MM.1S (cell line): ENCODE measurements around the gene TEX48.

ENCODE experiments used
- DNase-seq: peaks from one replicate; pipeline ENCODE4 v3.0.0-alpha.2; 2015
- H2AFZ ChIP-seq: fragments of 300-600 bp; sonication (generic); 2 replicates; pipeline ENCODE4 v1.6.0; 2016; ENCODE audit warnings: antibody characterized with exemption, low read length
- H3F3A ChIP-seq: fragments of 300-600 bp; sonication (generic); 2 replicates; pipeline ENCODE4 v1.6.1; 2016; ENCODE audit warnings: mild to moderate bottlenecking, antibody characterized with exemption, low read length, moderate library complexity, mixed read lengths; ENCODE audit not compliant: insufficient read depth
- H3K27ac ChIP-seq: fragments of 300-600 bp; sonication (generic); 2 replicates; pipeline ENCODE4 v1.5.1; 2016; ENCODE audit warnings: mild to moderate bottlenecking, low read length
- H3K27me3 ChIP-seq: fragments of 300-600 bp; sonication (generic); replicated peaks from 2 replicates; pipeline ENCODE4 v1.6.0; 2016; ENCODE audit warnings: low read length; ENCODE audit not compliant: insufficient read depth
- H3K36me3 ChIP-seq: fragments of 300-600 bp; sonication (generic); replicated peaks from 2 replicates; pipeline ENCODE4 v1.6.1; 2016; ENCODE audit warnings: mild to moderate bottlenecking, low read length, mixed read lengths; ENCODE audit not compliant: insufficient read depth
- H3K4me1 ChIP-seq: fragments of 300-600 bp; sonication (generic); 2 replicates; pipeline ENCODE4 v1.6.1; 2016; ENCODE audit warnings: low read length, mixed read lengths
- H3K4me2 ChIP-seq: fragments of 300-600 bp; sonication (generic); 2 replicates; pipeline ENCODE4 v1.6.0; 2016; ENCODE audit warnings: low read depth, low read length
- H3K4me3 ChIP-seq: fragments of 300-600 bp; sonication (generic); 2 replicates; pipeline ENCODE4 v1.5.1; 2016; ENCODE audit warnings: low read length, mixed read lengths
- H3K79me2 ChIP-seq: fragments of 300-600 bp; sonication (generic); 2 replicates; pipeline ENCODE4 v1.6.1; 2016; ENCODE audit warnings: mixed run types, low read length, mixed read lengths
- H3K9ac ChIP-seq: fragments of 300-600 bp; sonication (generic); 2 replicates; pipeline ENCODE4 v1.6.1; 2016; ENCODE audit warnings: low read length, mixed read lengths
- H3K9me2 ChIP-seq: fragments of 300-600 bp; sonication (generic); replicated peaks from 2 replicates; pipeline ENCODE4 v1.6.1; 2016; ENCODE audit warnings: mild to moderate bottlenecking, low read length, mixed read lengths; ENCODE audit not compliant: insufficient read depth
- H3K9me3 ChIP-seq: fragments of 300-600 bp; sonication (generic); replicated peaks from 2 replicates; pipeline ENCODE4 v1.6.1; 2016; ENCODE audit warnings: mild to moderate bottlenecking, low read length, mixed read lengths; ENCODE audit not compliant: insufficient read depth
- H4K20me1 ChIP-seq: fragments of 300-600 bp; sonication (generic); 2 replicates; pipeline ENCODE4 v1.6.1; 2016; ENCODE audit warnings: mild to moderate bottlenecking, low read length, moderate library complexity, mixed read lengths; ENCODE audit not compliant: insufficient read depth
- CTCF ChIP-seq: fragments of 300-600 bp; sonication (generic); IDR thresholded peaks from 2 replicates; pipeline ENCODE4 v1.5.1; 2016; ENCODE audit warnings: antibody characterized with exemption, low read length, mixed read lengths
- EZH2 ChIP-seq: fragments of 300-600 bp; sonication (generic); optimal IDR thresholded peaks from 2 replicates; pipeline ENCODE3; 2017; ENCODE audit warnings: low read depth, mild to moderate bottlenecking, antibody characterized with exemption, low read length, mixed read lengths
- EZH2phosphoT487 ChIP-seq: fragments of 300-600 bp; sonication (generic); IDR thresholded peaks from 2 replicates; pipeline ENCODE4 v1.6.1; 2018; ENCODE audit warnings: antibody characterized with exemption, low read length

Gene TEX48

GRCh38 chr9:114676901-114677300 lies 5.1 kb downstream of the TEX48 start:
- Histone ChIP-seq H3K9me3 (no peaks in the 10 kb centered on the region), H3K9ac (no peak overlapping the region), H2AFZ (no peak overlapping the region), H3K4me3 (no peak overlapping the region), H3F3A (0 out of 2 replicates have a peak, but pooled peaks cover 4% of the 10 kb centered on the region), H3K4me2 (no peak overlapping the region), H3K27ac (no peak overlapping the region), H3K4me1 (peaks cover 3% of the 10 kb centered on the region), H3K27me3 (no peaks in the 10 kb centered on the region), H4K20me1 (no peaks in the 10 kb centered on the region), H3K36me3 (no peaks in the 10 kb centered on the region), H3K79me2 (no peaks in the 10 kb centered on the region), H3K9me2 (no peaks in the 10 kb centered on the region)
- TF ChIP-seq EZH2 (no peak), EZH2phosphoT487 (no peak), CTCF (no peak)
- no peak for DNase-seq

- Histone ChIP-seq H3K27ac (no peak overlapping the region), H3F3A (no peaks in the 10 kb centered on the region), H3K27me3 (no peaks in the 10 kb centered on the region), H3K9me2 (no peaks in the 10 kb centered on the region), H3K4me1 (no peaks in the 10 kb centered on the region), H3K9ac (no peak overlapping the region), H2AFZ (no peak overlapping the region), H3K4me2 (no peak overlapping the region), H3K9me3 (no peaks in the 10 kb centered on the region), H3K36me3 (no peaks in the 10 kb centered on the region), H3K79me2 (no peaks in the 10 kb centered on the region), H3K4me3 (no peak overlapping the region), H4K20me1 (no peaks in the 10 kb centered on the region)
- DNase-seq = no peak
- TF ChIP-seq CTCF (no peak), EZH2 (no peak), EZH2phosphoT487 (no peak)
Measured at GRCh38 chr9:114674798-114675540, 7.0 kb downstream of the TEX48 start.

GRCh38 chr9:114674076-114674797 lies 7.8 kb downstream of the TEX48 start:
- Histone ChIP-seq H3F3A (no peaks in the 10 kb centered on the region), H3K27ac (no peak overlapping the region), H4K20me1 (no peaks in the 10 kb centered on the region), H3K27me3 (no peaks in the 10 kb centered on the region), H3K9me2 (no peaks in the 10 kb centered on the region), H3K4me2 (no peak overlapping the region), H2AFZ (no peak overlapping the region), H3K36me3 (no peaks in the 10 kb centered on the region), H3K4me1 (no peaks in the 10 kb centered on the region), H3K79me2 (no peaks in the 10 kb centered on the region), H3K9me3 (no peaks in the 10 kb centered on the region), H3K9ac (no peak overlapping the region), H3K4me3 (no peak overlapping the region)
- no peak for DNase-seq
- no peak for TF ChIP-seq CTCF
- TF ChIP-seq EZH2 = no peak
- no peak for TF ChIP-seq EZH2phosphoT487
